GM12878 (cell line): ENCODE data around the gene CCDC6. TPM values are rescaled to one million over a fixed set of nuclear protein-coding genes. Genes with fewer than 3 reads are reported as not detected.

Experiments
- ATAC-seq: fragments of 200-7000 bp; cut with Tn5 transposase; 3 replicates; pipeline ENCODE4 v1.9.1; 2020; ENCODE audit warnings: mild to moderate bottlenecking, moderate library complexity
- BruUV-seq: library from RNA; stranded (reverse); fragments of 400-500 nt; replicated peaks from 2 replicates; lab custom pipeline; 2021; lab: Mats Ljungman, UMichigan
- CTCF ChIA-PET: fragments of 300-600 bp; sonication (Branson Sonifier 250); formaldehyde crosslinking; extraction: SDS; loops from one replicate; lab custom pipeline; 2021; ENCODE audit warnings: inconsistent platforms; lab: Yijun Ruan, JAX
- POLR2A ChIA-PET: fragments of 350-600 bp; formaldehyde crosslinking; extraction: SDS; loops from one replicate; lab custom pipeline; 2021; ENCODE audit warnings: inconsistent platforms; lab: Charles Lee
- RAD21 ChIA-PET: fragments of 300-600 bp; sonication (Branson Sonifier 250); formaldehyde crosslinking; loops from one replicate; lab custom pipeline; 2023; ENCODE audit warnings: antibody characterized with exemption; ENCODE audit not compliant: unreplicated experiment; lab: Charles Lee
- SMC1A ChIA-PET: fragments of 300-600 bp; sonication (Branson Sonifier 250); formaldehyde crosslinking; loops from one replicate; lab custom pipeline; 2023; ENCODE audit not compliant: unreplicated experiment, uncharacterized antibody; lab: Charles Lee
- DNase-seq: peaks from one replicate; pipeline ENCODE4 v3.0.0-alpha.2; 2011; ENCODE audit warnings: low read depth, low spot score
- FAIRE-seq: peaks from 3 replicates; lab custom pipeline; 2011; peaks lifted over from hg19 to GRCh38; lab: Jason Lieb, UNC
- H2AFZ ChIP-seq: 2 replicates; pipeline ENCODE4 v1.6.0; 2011; ENCODE audit warnings: low read depth, low read length, control low read depth; ENCODE audit not compliant: control insufficient read depth
- H3K27ac ChIP-seq: 2 replicates; pipeline ENCODE4 v1.5.1; 2011; ENCODE audit warnings: control low read depth; ENCODE audit not compliant: control insufficient read depth, insufficient read depth
- H3K27me3 ChIP-seq, 2 experiments: replicated peaks in 1 of 2; 2 replicates each; pipeline versions ENCODE4 v1.6.0 to v1.6.1; 2011; ENCODE audit warnings: low read length in 1 of 2; ENCODE audit not compliant: control insufficient read depth in 2 of 2, insufficient read depth in 2 of 2
- H3K36me3 ChIP-seq, 2 experiments: 2 replicates each; pipeline ENCODE4 v1.5.1; 2011; ENCODE audit warnings: low read length in 1 of 2; ENCODE audit not compliant: control insufficient read depth in 2 of 2, insufficient read depth in 2 of 2
- H3K4me1 ChIP-seq: 2 replicates; pipeline ENCODE4 v1.6.1; 2011; ENCODE audit warnings: mild to moderate bottlenecking, low read length, moderate library complexity, mixed read lengths; ENCODE audit not compliant: control insufficient read depth, insufficient read depth
- H3K4me2 ChIP-seq: 2 replicates; pipeline ENCODE4 v1.6.0; 2011; ENCODE audit warnings: control low read depth; ENCODE audit not compliant: control insufficient read depth, insufficient read depth
- H3K4me3 ChIP-seq: fragments of 200-600 bp; sonication (generic); 2 replicates; pipeline ENCODE4 v1.5.1; 2016
- H3K79me2 ChIP-seq: 2 replicates; pipeline ENCODE4 v1.6.0; 2011; ENCODE audit warnings: low read length; ENCODE audit not compliant: control insufficient read depth, insufficient read depth
- H3K9ac ChIP-seq: 2 replicates; pipeline ENCODE4 v1.8.0; 2011; ENCODE audit warnings: low read length, control low read depth, mixed read lengths; ENCODE audit not compliant: control insufficient read depth, insufficient read depth
- H3K9me3 ChIP-seq: replicated peaks from 3 replicates; pipeline ENCODE4 v1.5.1; 2011; ENCODE audit warnings: mild to moderate bottlenecking, low read length; ENCODE audit not compliant: control insufficient read depth, insufficient read depth
- H4K20me1 ChIP-seq: 2 replicates; pipeline ENCODE4 v1.6.0; 2011; ENCODE audit not compliant: control insufficient read depth, insufficient read depth
- BACH1 ChIP-seq: fragments of 450-650 bp; IDR thresholded peaks from 2 replicates; pipeline ENCODE4 v1.6.1; 2017; ENCODE audit warnings: mild to moderate bottlenecking, borderline replicate concordance
- CHD1 ChIP-seq: IDR thresholded peaks from 2 replicates; pipeline ENCODE4 v1.6.1; 2012; ENCODE audit warnings: low read depth, low read length, improper control_type of control experiment
- FOS ChIP-seq: IDR thresholded peaks from 3 replicates; pipeline ENCODE4 v1.6.1; 2011; ENCODE audit warnings: borderline replicate concordance; ENCODE audit not compliant: insufficient read length; ENCODE audit errors: extremely low read depth
- KAT2A ChIP-seq: conservative IDR thresholded peaks from 2 replicates; pipeline ENCODE4 v1.6.1; 2011; ENCODE audit warnings: low read depth, low read length; ENCODE audit not compliant: control insufficient read depth
- LARP7 ChIP-seq: fragments of 450-650 bp; IDR thresholded peaks from 2 replicates; pipeline ENCODE4 v1.6.1; 2017; ENCODE audit warnings: mild to moderate bottlenecking
- MXI1 ChIP-seq: fragments of 150-350 bp; IDR thresholded peaks from 2 replicates; pipeline ENCODE4 v1.6.1; 2011; ENCODE audit warnings: low read depth, mild to moderate bottlenecking, inconsistent platforms, low read length, improper control_type of control experiment
- RAD51 ChIP-seq: fragments of 450-650 bp; IDR thresholded peaks from 2 replicates; pipeline ENCODE4 v1.6.1; 2016; ENCODE audit warnings: moderate library complexity, mild to moderate bottlenecking, inconsistent platforms
- SREBF1 ChIP-seq: IDR thresholded peaks from 2 replicates; pipeline ENCODE4 v1.6.1; 2012; ENCODE audit warnings: mild to moderate bottlenecking, low read length
- STAT3 ChIP-seq: IDR thresholded peaks from 2 replicates; pipeline ENCODE4 v1.6.1; 2011; ENCODE audit warnings: low read depth, low read length, improper control_type of control experiment
- TAF1 ChIP-seq: IDR thresholded peaks from 2 replicates; pipeline ENCODE4 v1.6.1; 2011; ENCODE audit warnings: mild to moderate bottlenecking, low read depth, low read length, borderline replicate concordance
- ZBTB33 ChIP-seq: fragments of 450-650 bp; IDR thresholded peaks from 2 replicates; pipeline ENCODE4 v1.6.1; 2017; ENCODE audit warnings: mild to moderate bottlenecking
- ZNF384 ChIP-seq: IDR thresholded peaks from 2 replicates; pipeline ENCODE4 v1.6.1; 2012; ENCODE audit warnings: low read depth, mild to moderate bottlenecking, low read length, improper control_type of control experiment, borderline replicate concordance
- ZZZ3 ChIP-seq: IDR thresholded peaks from 2 replicates; pipeline ENCODE4 v1.6.1; 2011; ENCODE audit warnings: low read depth; ENCODE audit not compliant: control insufficient read depth, insufficient read length
- WGBS: methylation state at CpG from one replicate; pipeline ENCODE4 v1.1.6; 2016; ENCODE audit warnings: low lambda C conversion rate; ENCODE audit not compliant: insufficient replicate concordance, insufficient coverage; ENCODE audit errors: missing lambda C conversion rate; 5-methylcytosine and 5-hydroxymethylcytosine counted together
- in situ Hi-C: fragments of 300-500 bp; cut with MboI; formaldehyde crosslinking; loops from 9 replicates; pipeline ENCODE4 v1.14.3; 2018; ENCODE audit warnings: mixed read lengths
- intact Hi-C: fragments of 100-400 bp; cut with micrococcal nuclease; formaldehyde crosslinking; loops from one replicate; pipeline ENCODE4 v1.14.2; 2022; ENCODE audit not compliant: unreplicated experiment
- polyA plus RNA-seq, 11 experiments: library from polyadenylated mRNA; depleted of rRNA in 4 of 11; unstranded in 6 of 11; stranded (reverse) in 5 of 11; fragments of >200 nt; fragmentation: Nextera tagmentation in 4 of 11; fragmentation: Illumina TruSeq in 1 of 11; extraction: Ambion mirVana in 4 of 11; extraction: Trizol in 1 of 11; gene quantifications; 1 replicate in 1 of 11; 2 replicates in 10 of 11; pipeline versions ENCODE4 v1.2.1 to v1.2.3, GENCODE V29; 2011 to 2016; ENCODE audit warnings: inconsistent platforms in 2 of 11, missing spikeins in 2 of 11, low read depth in 1 of 11
- total RNA-seq, 4 experiments: library from RNA; depleted of rRNA in 3 of 4; stranded (reverse); fragments of >200 nt in 3 of 4; fragmentation: Illumina TruSeq in 1 of 4; extraction: Trizol in 1 of 4; gene quantifications; 2 replicates each; pipeline versions ENCODE4 v1.2.1 to v1.2.3, GENCODE V29; 2013 to 2021
- TF ChIP-seq, protein P1 (sequence below): fragments of 450-650 bp; IDR thresholded peaks from 2 replicates; pipeline ENCODE4 v1.6.1; 2017; ENCODE audit warnings: borderline replicate concordance
- TF ChIP-seq, protein P2 (sequence below): IDR thresholded peaks from 2 replicates; pipeline ENCODE4 v1.6.1; 2012; ENCODE audit warnings: mild to moderate bottlenecking, low read depth, low read length
- TF ChIP-seq, protein P3 (sequence below): IDR thresholded peaks from 2 replicates; pipeline ENCODE4 v1.6.1; 2011; ENCODE audit warnings: mild to moderate bottlenecking, low read depth, low read length, moderate library complexity; ENCODE audit not compliant: insufficient replicate concordance

CCDC6 gene
- total and polyA plus RNA-seq, 10 of the 15 experiments (the other 5 are each of a cell fraction or from before 2014, with no cell fraction given), result 11.8 to 46.2 (median 26.7) TPM

- H3K36me3 ChIP-seq, result no peaks in the 10 kb centered on the region
- 72% methylated on average over 7 of the region's 7 CpGs for WGBS
- H3K9ac ChIP-seq, result no peak overlapping the region
- intact Hi-C loops, result loop anchor here (2.0 kb wide), 1 partner anchor 902 kb away; the partner anchor contains the start of gene CDK1
- peaks cover 55% of the 10 kb centered on the region for H3K4me1 ChIP-seq
- SMC1A ChIA-PET, result interaction anchor here (0.8 to 3.8 kb wide), 4 partner anchors 11 to 30 kb away, joined by 3 to 20 read pairs (median 11); partner anchors contain the start of gene CCDC6
- no peaks in the 10 kb centered on the region for H3K27me3 ChIP-seq
- in situ Hi-C loops, result no loop called here
- no TSS peak for BruUV-seq
- no peak overlapping the region for H3K4me3 ChIP-seq
- FAIRE-seq (no peak), DNase-seq (no peak), ATAC-seq (no peak)
- peaks cover 67% of the 10 kb centered on the region for H3K79me2 ChIP-seq
- H3K27ac ChIP-seq, result no peak overlapping the region
- CTCF ChIA-PET, result interaction anchor here (1.3 to 2.6 kb wide), 4 partner anchors 12 to 42 kb away, joined by 7 to 19 read pairs (median 10); partner anchors contain the start of gene CCDC6
- H3K4me2 ChIP-seq, result no peak overlapping the region
- no peaks in the 10 kb centered on the region for H4K20me1 ChIP-seq
- POLR2A ChIA-PET, result interaction anchor here (1.3 kb wide), 3 partner anchors 28 to 43 kb away, joined by 3 to 9 read pairs (median 4); partner anchors contain the start of gene CCDC6
- H2AFZ ChIP-seq, result no peak overlapping the region
- H3K9me3 ChIP-seq, result no peaks in the 10 kb centered on the region
- RAD21 ChIA-PET, result interaction anchor here (0.6 to 6.2 kb wide), 4 partner anchors 12 to 885 kb away, joined by 3 to 68 read pairs (median 10); partner anchors contain the start of gene CCDC6
- TF ChIP-seq STAT3 (no peak), ZZZ3 (no peak), SREBF1 (no peak), ZBTB33 (no peak), BACH1 (no peak), FOS (no peak), KAT2A (no peak), RAD51 (no peak), LARP7 (no peak), CHD1 (no peak), MXI1 (no peak), TAF1 (no peak), ZNF384 (no peak)
- TF ChIP-seq, protein P1, sequence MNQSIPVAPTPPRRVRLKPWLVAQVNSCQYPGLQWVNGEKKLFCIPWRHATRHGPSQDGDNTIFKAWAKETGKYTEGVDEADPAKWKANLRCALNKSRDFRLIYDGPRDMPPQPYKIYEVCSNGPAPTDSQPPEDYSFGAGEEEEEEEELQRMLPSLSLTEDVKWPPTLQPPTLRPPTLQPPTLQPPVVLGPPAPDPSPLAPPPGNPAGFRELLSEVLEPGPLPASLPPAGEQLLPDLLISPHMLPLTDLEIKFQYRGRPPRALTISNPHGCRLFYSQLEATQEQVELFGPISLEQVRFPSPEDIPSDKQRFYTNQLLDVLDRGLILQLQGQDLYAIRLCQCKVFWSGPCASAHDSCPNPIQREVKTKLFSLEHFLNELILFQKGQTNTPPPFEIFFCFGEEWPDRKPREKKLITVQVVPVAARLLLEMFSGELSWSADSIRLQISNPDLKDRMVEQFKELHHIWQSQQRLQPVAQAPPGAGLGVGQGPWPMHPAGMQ, result no peak
- TF ChIP-seq, protein P2, sequence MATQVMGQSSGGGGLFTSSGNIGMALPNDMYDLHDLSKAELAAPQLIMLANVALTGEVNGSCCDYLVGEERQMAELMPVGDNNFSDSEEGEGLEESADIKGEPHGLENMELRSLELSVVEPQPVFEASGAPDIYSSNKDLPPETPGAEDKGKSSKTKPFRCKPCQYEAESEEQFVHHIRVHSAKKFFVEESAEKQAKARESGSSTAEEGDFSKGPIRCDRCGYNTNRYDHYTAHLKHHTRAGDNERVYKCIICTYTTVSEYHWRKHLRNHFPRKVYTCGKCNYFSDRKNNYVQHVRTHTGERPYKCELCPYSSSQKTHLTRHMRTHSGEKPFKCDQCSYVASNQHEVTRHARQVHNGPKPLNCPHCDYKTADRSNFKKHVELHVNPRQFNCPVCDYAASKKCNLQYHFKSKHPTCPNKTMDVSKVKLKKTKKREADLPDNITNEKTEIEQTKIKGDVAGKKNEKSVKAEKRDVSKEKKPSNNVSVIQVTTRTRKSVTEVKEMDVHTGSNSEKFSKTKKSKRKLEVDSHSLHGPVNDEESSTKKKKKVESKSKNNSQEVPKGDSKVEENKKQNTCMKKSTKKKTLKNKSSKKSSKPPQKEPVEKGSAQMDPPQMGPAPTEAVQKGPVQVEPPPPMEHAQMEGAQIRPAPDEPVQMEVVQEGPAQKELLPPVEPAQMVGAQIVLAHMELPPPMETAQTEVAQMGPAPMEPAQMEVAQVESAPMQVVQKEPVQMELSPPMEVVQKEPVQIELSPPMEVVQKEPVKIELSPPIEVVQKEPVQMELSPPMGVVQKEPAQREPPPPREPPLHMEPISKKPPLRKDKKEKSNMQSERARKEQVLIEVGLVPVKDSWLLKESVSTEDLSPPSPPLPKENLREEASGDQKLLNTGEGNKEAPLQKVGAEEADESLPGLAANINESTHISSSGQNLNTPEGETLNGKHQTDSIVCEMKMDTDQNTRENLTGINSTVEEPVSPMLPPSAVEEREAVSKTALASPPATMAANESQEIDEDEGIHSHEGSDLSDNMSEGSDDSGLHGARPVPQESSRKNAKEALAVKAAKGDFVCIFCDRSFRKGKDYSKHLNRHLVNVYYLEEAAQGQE, result no peak
- TF ChIP-seq, protein P3, sequence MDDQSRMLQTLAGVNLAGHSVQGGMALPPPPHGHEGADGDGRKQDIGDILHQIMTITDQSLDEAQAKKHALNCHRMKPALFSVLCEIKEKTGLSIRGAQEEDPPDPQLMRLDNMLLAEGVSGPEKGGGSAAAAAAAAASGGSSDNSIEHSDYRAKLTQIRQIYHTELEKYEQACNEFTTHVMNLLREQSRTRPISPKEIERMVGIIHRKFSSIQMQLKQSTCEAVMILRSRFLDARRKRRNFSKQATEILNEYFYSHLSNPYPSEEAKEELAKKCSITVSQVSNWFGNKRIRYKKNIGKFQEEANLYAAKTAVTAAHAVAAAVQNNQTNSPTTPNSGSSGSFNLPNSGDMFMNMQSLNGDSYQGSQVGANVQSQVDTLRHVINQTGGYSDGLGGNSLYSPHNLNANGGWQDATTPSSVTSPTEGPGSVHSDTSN, result no peak
Observed at GRCh38 chr10:59877191-59877671, 29.1 kb downstream of the CCDC6 start.
